ENCODE data around the gene FXYD7. TPM values are rescaled to one million over a fixed set of nuclear protein-coding genes. Genes with fewer than 3 reads are reported as not detected.

The FXYD7 gene
- total RNA-seq, 2 experiments from 2014 or later = 0.50 to 6.1 TPM

GRCh38 chr19:35136977-35137702, 5.9 kb upstream of the FXYD7 start:
- H3K36me3 ChIP-seq (ENCODE audit: insufficient read depth, low read length) = no peaks in the 10 kb centered on the region
- ChIA-PET POLR2A (interaction anchor here (0.6 to 1.1 kb wide), 2 partner anchors 13 to 67 kb away, joined by 3 to 4 read pairs; no protein-coding TSS in a partner anchor), CTCF (ENCODE audit: unreplicated experiment) (interaction anchor here (0.8 to 2.5 kb wide), 2 partner anchors 50 to 70 kb away, joined by 3 to 16 read pairs; no protein-coding TSS in a partner anchor)
- H3K4me2 ChIP-seq (ENCODE audit: low read length) = no peak overlapping the region
- H3K27ac ChIP-seq (ENCODE audit: low read depth, low read length, poor library complexity, severe bottlenecking) = no peak overlapping the region
- no peak overlapping the region for H2AFZ ChIP-seq (ENCODE audit: low read length)
- no TSS peak for BruUV-seq (replicated peaks)
- H3K4me1 ChIP-seq (ENCODE audit: insufficient read depth, low read length, poor library complexity, severe bottlenecking) = peaks cover 23% of the 10 kb centered on the region
- H3K9me2 ChIP-seq (ENCODE audit: insufficient read depth, low read length) = no peaks in the 10 kb centered on the region
- intact Hi-C loops (cut with micrococcal nuclease; ENCODE audit: unreplicated experiment) = no loop called here
- no peak for DNase-seq (ENCODE audit: low spot score)
- no peaks in the 10 kb centered on the region for H3K79me2 ChIP-seq (ENCODE audit: insufficient read depth, low read depth, low read length)
- no peaks in the 10 kb centered on the region for H4K20me1 ChIP-seq (ENCODE audit: insufficient read depth, low read length)
- no peaks in the 10 kb centered on the region for H3K9me3 ChIP-seq (ENCODE audit: low read length)
- H3K4me3 ChIP-seq (ENCODE audit: low read depth, low read length, poor library complexity, severe bottlenecking) = no peak overlapping the region
- no peak for TF ChIP-seq CTCF (conservative IDR thresholded peaks at IDR 0.05; ENCODE audit: low read length)
- TF ChIP-seq EZH2phosphoT487 (IDR thresholded peaks at IDR 0.05; ENCODE audit: borderline replicate concordance, low read depth, low read length) = no peak

GRCh38 chr19:35138305-35138892, 4.7 kb upstream of the FXYD7 start, which contains the start of gene FXYD1:
Gene FXYD1 (plus strand): TSS chr19:35138824. CDS start chr19:35140080, 1,256 bp downstream.
- no peak within 1 kb of the TSS for H3K4me3 ChIP-seq (ENCODE audit: low read depth, low read length, poor library complexity, severe bottlenecking)
- BruUV-seq (replicated peaks) = no TSS peak
- H2AFZ ChIP-seq (ENCODE audit: low read length) = no peak within 1 kb of the TSS
- H3K36me3 ChIP-seq (ENCODE audit: insufficient read depth, low read length) = no peaks in the 10 kb centered on the region
- CTCF ChIA-PET (ENCODE audit: unreplicated experiment) = no interaction called here
- H3K9me3 ChIP-seq (ENCODE audit: low read length) = no peaks in the 10 kb centered on the region
- intact Hi-C loops (cut with micrococcal nuclease; ENCODE audit: unreplicated experiment) = no loop called here
- no peak within 1 kb of the TSS for H3K27ac ChIP-seq (ENCODE audit: low read depth, low read length, poor library complexity, severe bottlenecking)
- no peak for DNase-seq (ENCODE audit: low spot score)
- no peaks in the 10 kb centered on the region for H3K79me2 ChIP-seq (ENCODE audit: insufficient read depth, low read depth, low read length)
- H3K4me1 ChIP-seq (ENCODE audit: insufficient read depth, low read length, poor library complexity, severe bottlenecking) = peaks cover 33% of the 10 kb centered on the region
- no peaks in the 10 kb centered on the region for H4K20me1 ChIP-seq (ENCODE audit: insufficient read depth, low read length)
- H3K9me2 ChIP-seq (ENCODE audit: insufficient read depth, low read length) = no peaks in the 10 kb centered on the region
- TF ChIP-seq EZH2phosphoT487 (IDR thresholded peaks at IDR 0.05; ENCODE audit: borderline replicate concordance, low read depth, low read length) (no peak), CTCF (conservative IDR thresholded peaks at IDR 0.05; ENCODE audit: low read length) (no peak)
- no peak within 1 kb of the TSS for H3K4me2 ChIP-seq (ENCODE audit: low read length)
- POLR2A ChIA-PET = no interaction called here

All from OCI-LY7 (cell line).